Activated naive CD8-positive, alpha-beta T cell (primary cell): Measurements from ENCODE around the gene DTNB.

Experiments used
- H3K27ac Mint-ChIP-seq: one replicate; pipeline ENCODE4 v1.8.0; 2021; ENCODE audit warnings: mixed read lengths
- H3K27me3 Mint-ChIP-seq: one replicate; pipeline ENCODE4 v1.8.0; 2021; ENCODE audit warnings: mixed read lengths
- H3K36me3 Mint-ChIP-seq: one replicate; pipeline ENCODE4 v1.8.0; 2021; ENCODE audit warnings: mixed read lengths
- H3K4me1 Mint-ChIP-seq: one replicate; pipeline ENCODE4 v1.8.0; 2021; ENCODE audit warnings: low read depth, mixed read lengths
- H3K4me3 Mint-ChIP-seq: one replicate; pipeline ENCODE4 v1.8.0; 2021; ENCODE audit warnings: mild to moderate bottlenecking, mixed read lengths
- H3K9me3 Mint-ChIP-seq: one replicate; pipeline ENCODE4 v1.8.0; 2021; ENCODE audit warnings: low read depth, mixed read lengths

Gene DTNB

GRCh38 chr2:25380586-25381375, 292.6 kb downstream of the DTNB start:
- Mint-ChIP-seq H3K9me3 (no peaks in the 10 kb centered on the region), H3K27ac (no peak overlapping the region), H3K4me1 (peaks cover 35% of the 10 kb centered on the region), H3K27me3 (no peaks in the 10 kb centered on the region), H3K36me3 (peaks cover 7% of the 10 kb centered on the region), H3K4me3 (no peak overlapping the region)

- Mint-ChIP-seq H3K9me3 (no peaks in the 10 kb centered on the region), H3K27me3 (no peaks in the 10 kb centered on the region), H3K36me3 (peaks cover 7% of the 10 kb centered on the region), H3K4me1 (peaks cover 35% of the 10 kb centered on the region), H3K27ac (peak overlapping the region; percentile 85), H3K4me3 (no peak overlapping the region)
Measured at GRCh38 chr2:25380023-25380422, 293.4 kb downstream of the DTNB start.

DNA sequence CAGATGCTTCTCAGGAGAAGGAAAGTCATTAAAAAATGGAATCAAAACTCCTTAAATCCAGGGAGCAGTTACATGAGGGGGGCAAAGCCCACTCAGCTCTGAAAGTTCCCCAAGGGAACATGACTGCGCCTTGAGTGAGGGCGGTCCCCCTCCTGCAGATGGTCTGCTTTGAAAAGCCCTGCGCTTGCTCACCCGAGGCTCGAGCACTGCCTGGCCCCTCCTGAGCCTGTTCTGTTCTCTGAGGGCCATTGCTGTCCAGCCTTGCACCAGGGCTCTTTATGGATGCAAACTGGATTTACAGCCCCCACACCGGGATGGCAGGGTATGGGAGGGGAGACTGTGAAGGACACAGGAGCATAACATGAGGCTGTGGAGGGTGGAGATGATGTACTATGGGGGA, 293.8 kb downstream of the DTNB start:
- Mint-ChIP-seq H3K27me3 (no peaks in the 10 kb centered on the region), H3K4me1 (peaks cover 35% of the 10 kb centered on the region), H3K4me3 (no peak overlapping the region), H3K9me3 (no peaks in the 10 kb centered on the region), H3K27ac (peak overlapping the region; percentile 87), H3K36me3 (peaks cover 7% of the 10 kb centered on the region)

GRCh38 chr2:25378731-25379490, 294.5 kb downstream of the DTNB start:
- H3K36me3 Mint-ChIP-seq, result peaks cover 7% of the 10 kb centered on the region
- peak overlapping the region; percentile 13 for H3K4me3 Mint-ChIP-seq
- H3K9me3 Mint-ChIP-seq, result no peaks in the 10 kb centered on the region
- peak overlapping the region; percentile 87 for H3K27ac Mint-ChIP-seq
- no peaks in the 10 kb centered on the region for H3K27me3 Mint-ChIP-seq
- peaks cover 35% of the 10 kb centered on the region for H3K4me1 Mint-ChIP-seq

DNA sequence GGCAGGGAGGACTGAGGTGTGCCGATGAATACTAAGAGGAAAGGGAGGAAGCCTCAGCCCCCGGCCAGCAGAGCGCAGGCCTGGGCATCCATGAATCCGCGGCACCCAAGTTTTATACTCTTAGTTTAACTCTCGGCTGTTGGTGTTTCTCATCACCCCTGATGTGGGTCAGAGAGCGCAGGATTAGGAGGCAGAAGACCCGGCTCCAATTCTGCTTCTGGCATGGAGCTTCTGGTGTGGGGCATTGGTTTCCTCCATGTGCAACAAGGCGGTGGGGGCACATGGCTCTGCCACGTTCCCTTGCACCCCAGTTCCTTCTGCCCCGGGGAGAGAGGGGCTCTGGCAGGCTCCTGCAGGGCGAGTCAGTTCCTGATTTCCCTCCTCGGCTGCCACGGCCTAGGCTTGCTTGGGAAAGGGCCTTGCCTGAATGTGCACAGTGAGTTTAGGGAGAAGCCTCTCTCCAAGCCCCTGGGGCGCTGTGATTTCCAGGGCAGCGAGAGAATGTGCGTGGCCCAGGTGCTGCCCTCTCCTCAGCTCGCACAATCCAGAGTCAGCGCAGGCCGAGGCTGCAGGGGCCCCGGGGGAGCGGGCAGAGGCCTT, 295.5 kb downstream of the DTNB start:
- H3K4me1 Mint-ChIP-seq, result peaks cover 35% of the 10 kb centered on the region
- H3K9me3 Mint-ChIP-seq, result no peaks in the 10 kb centered on the region
- H3K4me3 Mint-ChIP-seq, result peak overlapping the region; percentile 68
- peak overlapping the region; percentile 99 for H3K27ac Mint-ChIP-seq
- H3K36me3 Mint-ChIP-seq, result peaks cover 7% of the 10 kb centered on the region
- H3K27me3 Mint-ChIP-seq, result no peaks in the 10 kb centered on the region

GRCh38 chr2:25376750-25377621, 296.4 kb downstream of the DTNB start:
- H3K36me3 Mint-ChIP-seq, result peaks cover 5% of the 10 kb centered on the region
- no peaks in the 10 kb centered on the region for H3K9me3 Mint-ChIP-seq
- peak overlapping the region; percentile 99 for H3K27ac Mint-ChIP-seq
- H3K4me3 Mint-ChIP-seq, result peak overlapping the region; percentile 68
- H3K27me3 Mint-ChIP-seq, result no peaks in the 10 kb centered on the region
- H3K4me1 Mint-ChIP-seq, result peaks cover 35% of the 10 kb centered on the region

DNA sequence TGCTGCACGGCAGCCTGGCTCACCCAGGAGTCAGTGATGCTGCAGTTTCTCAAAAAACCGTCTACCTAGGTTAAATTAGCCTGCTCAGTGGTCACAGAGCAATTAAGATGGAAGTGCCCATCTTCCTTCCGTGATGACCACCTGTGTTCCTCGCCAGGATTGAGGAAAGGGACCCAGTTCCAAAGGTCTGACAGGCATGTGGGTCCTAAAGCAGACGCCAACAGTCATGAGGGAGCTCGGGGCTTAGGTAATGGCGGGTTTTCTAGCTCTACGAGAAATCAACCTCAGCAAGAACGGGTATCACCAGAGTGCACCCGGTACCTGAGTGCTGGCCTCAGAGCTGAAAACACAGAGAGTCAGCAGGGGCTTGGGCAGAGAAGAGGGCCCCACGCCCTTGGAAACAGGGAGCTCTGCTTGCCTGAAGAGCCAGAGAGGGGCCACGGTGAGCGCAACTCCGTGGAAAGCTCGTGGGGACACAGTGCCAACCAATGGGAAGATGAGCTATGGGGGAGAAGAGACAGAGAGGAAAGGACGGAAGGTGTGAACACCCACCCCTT, 297.3 kb downstream of the DTNB start:
- Mint-ChIP-seq H3K4me1 (peaks cover 35% of the 10 kb centered on the region), H3K4me3 (peak overlapping the region; percentile 76), H3K27me3 (no peaks in the 10 kb centered on the region), H3K36me3 (peaks cover 5% of the 10 kb centered on the region), H3K27ac (peak overlapping the region; percentile 84), H3K9me3 (no peaks in the 10 kb centered on the region)

- peaks cover 5% of the 10 kb centered on the region for H3K36me3 Mint-ChIP-seq
- H3K4me1 Mint-ChIP-seq, result peaks cover 35% of the 10 kb centered on the region
- H3K4me3 Mint-ChIP-seq, result no peak overlapping the region
- no peaks in the 10 kb centered on the region for H3K9me3 Mint-ChIP-seq
- H3K27me3 Mint-ChIP-seq, result no peaks in the 10 kb centered on the region
- no peak overlapping the region for H3K27ac Mint-ChIP-seq
Measured at GRCh38 chr2:25375371-25375988, 297.9 kb downstream of the DTNB start.

DNA sequence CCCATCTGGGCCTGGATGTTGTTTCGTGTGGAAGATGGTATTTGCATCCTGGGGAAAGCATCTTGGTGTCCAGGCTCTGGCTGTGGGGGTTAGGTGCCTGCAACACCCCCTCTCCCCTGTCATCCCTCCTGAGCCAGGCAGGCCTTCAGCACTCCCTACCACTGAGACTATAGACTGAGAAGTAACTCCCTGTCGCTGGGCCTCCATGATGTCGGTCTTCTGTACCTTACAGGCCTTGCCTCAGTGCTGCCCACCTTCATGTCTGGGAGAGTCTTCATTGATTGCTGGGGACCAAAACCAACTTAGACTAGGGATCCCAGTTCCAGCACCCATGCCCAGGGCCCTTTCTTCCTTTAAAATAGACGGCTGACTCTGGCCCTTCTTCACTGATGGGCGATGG, 298.6 kb downstream of the DTNB start:
- Mint-ChIP-seq H3K27ac (peak overlapping the region; percentile 37), H3K36me3 (peaks cover 2% of the 10 kb centered on the region)

GRCh38 chr2:25374411-25374810, 299.0 kb downstream of the DTNB start:
- H3K4me1 Mint-ChIP-seq, result peaks cover 28% of the 10 kb centered on the region
- no peak overlapping the region for H3K4me3 Mint-ChIP-seq
- no peaks in the 10 kb centered on the region for H3K27me3 Mint-ChIP-seq
- no peaks in the 10 kb centered on the region for H3K9me3 Mint-ChIP-seq
- peaks cover 2% of the 10 kb centered on the region for H3K36me3 Mint-ChIP-seq
- peak overlapping the region; percentile 37 for H3K27ac Mint-ChIP-seq

More for the DNA sequence above, 298.6 kb downstream of the DTNB start:
- Mint-ChIP-seq H3K9me3 (no peaks in the 10 kb centered on the region), H3K4me1 (peaks cover 31% of the 10 kb centered on the region), H3K4me3 (no peak overlapping the region), H3K27me3 (no peaks in the 10 kb centered on the region)

- Mint-ChIP-seq H3K9me3 (no peaks in the 10 kb centered on the region), H3K27me3 (no peaks in the 10 kb centered on the region), H3K4me1 (peaks cover 20% of the 10 kb centered on the region), H3K36me3 (peaks cover 2% of the 10 kb centered on the region), H3K4me3 (no peak overlapping the region), H3K27ac (no peak overlapping the region)
Measured at GRCh38 chr2:25373269-25373981, 300.0 kb downstream of the DTNB start.

DNA sequence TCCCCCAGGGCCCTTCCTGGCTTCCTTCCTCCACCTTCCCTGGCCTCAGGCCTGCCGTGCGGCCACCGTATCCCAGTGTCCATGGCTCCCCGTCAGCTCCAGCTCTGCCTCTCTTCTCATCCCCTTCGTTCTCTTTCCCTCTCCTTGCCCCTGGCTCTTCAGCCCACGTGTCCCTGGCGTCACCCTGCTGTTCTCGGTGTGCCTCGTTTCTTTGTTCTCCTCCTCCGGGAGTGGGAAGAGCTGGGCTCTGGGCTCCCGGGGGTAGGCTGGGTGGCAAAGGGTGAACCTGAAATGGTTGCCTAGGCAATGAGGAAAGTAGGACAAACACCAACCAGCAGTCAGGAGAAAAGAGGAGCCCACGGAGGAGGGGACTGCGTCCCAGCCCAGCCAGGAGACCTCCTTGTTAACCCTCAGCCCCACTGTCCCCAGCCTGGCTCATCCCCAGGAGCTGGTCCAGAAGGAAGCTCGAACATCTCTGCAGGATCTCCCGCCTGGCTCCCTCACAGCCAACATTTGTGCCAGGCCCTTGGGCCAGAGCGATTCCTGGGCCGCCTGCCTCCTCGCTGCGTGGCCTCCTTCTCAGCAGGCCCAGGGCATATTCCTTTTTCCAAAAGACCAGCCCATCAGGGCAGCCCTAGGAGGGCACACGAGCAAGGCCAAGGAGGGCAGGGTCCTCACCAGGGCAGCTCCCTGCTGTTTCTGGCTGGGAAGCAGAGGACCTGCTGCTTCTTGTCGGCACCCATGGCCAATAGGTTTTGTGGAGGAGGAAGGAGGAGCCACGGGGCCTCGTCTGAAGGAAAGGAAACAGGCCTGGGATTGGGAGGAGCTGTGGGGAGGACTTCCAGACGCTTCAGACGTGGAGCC, 300.7 kb downstream of the DTNB start:
- no peak overlapping the region for H3K4me3 Mint-ChIP-seq
- peaks cover 15% of the 10 kb centered on the region for H3K4me1 Mint-ChIP-seq
- no peak overlapping the region for H3K27ac Mint-ChIP-seq
- H3K9me3 Mint-ChIP-seq, result no peaks in the 10 kb centered on the region
- no peaks in the 10 kb centered on the region for H3K27me3 Mint-ChIP-seq
- peaks cover 2% of the 10 kb centered on the region for H3K36me3 Mint-ChIP-seq
